Ascending aorta (tissue), 2 donors: ENCODE data around the gene NME9. TPM values are rescaled to one million over a fixed set of nuclear protein-coding genes. Genes with fewer than 3 reads are reported as not detected.

Source experiments
- DNase-seq, 2 donors: peaks; one replicate each; pipeline ENCODE4 v3.0.0-alpha.2; 2019; ENCODE audit warnings: low spot score in 2 of 2
- H3K27ac ChIP-seq, 2 donors: fragments of 200-600 bp; sonication (generic); one replicate each; pipeline ENCODE4 v1.5.1; 2016 to 2017; ENCODE audit warnings: mild to moderate bottlenecking in 1 of 2
- H3K27me3 ChIP-seq: fragments of 200-600 bp; sonication (generic); one replicate; pipeline ENCODE4 v1.5.1; 2017
- H3K36me3 ChIP-seq, 2 donors: fragments of 200-600 bp; sonication (generic); one replicate each; pipeline ENCODE4 v1.5.1; 2016
- H3K4me1 ChIP-seq, 2 donors: fragments of 200-600 bp; sonication (generic); one replicate each; pipeline ENCODE4 v1.5.1; 2016 to 2017; ENCODE audit warnings: mild to moderate bottlenecking in 1 of 2
- H3K4me3 ChIP-seq, 2 donors: fragments of 200-600 bp; sonication (generic); one replicate each; pipeline ENCODE4 v1.5.1; 2016 to 2017; ENCODE audit warnings: mild to moderate bottlenecking in 1 of 2
- H3K9me3 ChIP-seq, 2 donors: fragments of 200-600 bp; sonication (generic); one replicate each; pipeline ENCODE4 v1.5.1; 2016
- CTCF ChIP-seq, 3 experiments: fragments of 200-600 bp in 2 of 3; fragments of 450-650 bp in 1 of 3; sonication (generic) in 2 of 3; IDR thresholded peaks; one replicate each; pipeline ENCODE4 v1.5.1; 2016 to 2019; ENCODE audit warnings: antibody characterized with exemption in 3 of 3, mild to moderate bottlenecking in 1 of 3, moderate library complexity in 1 of 3
- intact Hi-C: fragments of 100-400 bp; cut with DNase I; formaldehyde crosslinking; loops from one replicate; pipeline ENCODE4 v1.15.1; 2023
- total RNA-seq: library from RNA; depleted of rRNA; stranded (reverse); fragments of >200 nt; gene quantifications from one replicate; pipeline ENCODE4 v1.1.0, GENCODE V29; 2016

The NME9 gene
- total RNA-seq, 1 donor from 2014 or later, result not detected

GRCh38 chr3:138257986-138258385 is 71.7 kb downstream of the NME9 start:
- H3K36me3 ChIP-seq, result peaks cover 8 to 9% of the 10 kb centered on the region in 2 donors
- no peak for TF ChIP-seq CTCF (IDR thresholded peaks at IDR 0.05)
- H3K9me3 ChIP-seq, result no peaks in the 10 kb centered on the region
- no peak for DNase-seq
- H3K27me3 ChIP-seq, result no peaks in the 10 kb centered on the region
- no peak overlapping the region for H3K27ac ChIP-seq
- H3K4me3 ChIP-seq, result no peak overlapping the region
- intact Hi-C loops, result no loop called here
- no peaks in the 10 kb centered on the region for H3K4me1 ChIP-seq

GRCh38 chr3:138256022-138256421 is 73.6 kb downstream of the NME9 start:
- no peaks in the 10 kb centered on the region for H3K27me3 ChIP-seq
- no peaks in the 10 kb centered on the region for H3K9me3 ChIP-seq
- peaks cover 8 to 9% of the 10 kb centered on the region in 2 donors for H3K36me3 ChIP-seq
- no peak overlapping the region for H3K27ac ChIP-seq
- no peaks in the 10 kb centered on the region for H3K4me1 ChIP-seq
- no peak for TF ChIP-seq CTCF (IDR thresholded peaks at IDR 0.05)
- intact Hi-C loops, result no loop called here
- DNase-seq, result no peak
- no peak overlapping the region for H3K4me3 ChIP-seq

GRCh38 chr3:138254216-138254615 is 75.4 kb downstream of the NME9 start:
- peaks cover 4 to 5% of the 10 kb centered on the region in 2 donors for H3K36me3 ChIP-seq
- DNase-seq, result no peak
- no peaks in the 10 kb centered on the region for H3K27me3 ChIP-seq
- H3K27ac ChIP-seq, result no peak overlapping the region
- TF ChIP-seq CTCF (IDR thresholded peaks at IDR 0.05), result no peak
- no peaks in the 10 kb centered on the region for H3K9me3 ChIP-seq
- intact Hi-C loops, result no loop called here
- H3K4me1 ChIP-seq, result no peaks in the 10 kb centered on the region
- H3K4me3 ChIP-seq, result no peak overlapping the region

- intact Hi-C loops, result no loop called here
- Histone ChIP-seq H3K9me3 (no peaks in the 10 kb centered on the region), H3K27me3 (no peaks in the 10 kb centered on the region), H3K4me3 (no peak overlapping the region), H3K36me3 (no peaks in the 10 kb centered on the region), H3K27ac (no peak overlapping the region), H3K4me1 (no peaks in the 10 kb centered on the region)
- no peak for DNase-seq
- no peak for TF ChIP-seq CTCF (IDR thresholded peaks at IDR 0.05)
Measured at GRCh38 chr3:138253609-138254008, 76.0 kb downstream of the NME9 start.

Other genes with a start within 250 kb of the NME9 start
- gene DZIP1L, start 214.2 kb downstream of the NME9 start, total RNA-seq, result 23.1 TPM
- not detected for gene A4GNT, start 197.5 kb downstream of the NME9 start, total RNA-seq
- 2.0 TPM for gene DBR1, start 154.9 kb downstream of the NME9 start, total RNA-seq
- gene ARMC8, start 142.6 kb downstream of the NME9 start, total RNA-seq, result 23.4 TPM
- gene MRAS, start 18.7 kb upstream of the NME9 start, total RNA-seq, result 24.5 TPM
- not detected for gene ESYT3, start 104.8 kb upstream of the NME9 start, total RNA-seq